GM21619 (cell line): ENCODE results near the gene STK16.

Experiments used
- ATAC-seq: cut with Tn5 transposase; IDR thresholded peaks from one replicate; pipeline ENCODE4 v1.9.1; 2021; ENCODE audit not compliant: unreplicated experiment

Gene STK16

DNA sequence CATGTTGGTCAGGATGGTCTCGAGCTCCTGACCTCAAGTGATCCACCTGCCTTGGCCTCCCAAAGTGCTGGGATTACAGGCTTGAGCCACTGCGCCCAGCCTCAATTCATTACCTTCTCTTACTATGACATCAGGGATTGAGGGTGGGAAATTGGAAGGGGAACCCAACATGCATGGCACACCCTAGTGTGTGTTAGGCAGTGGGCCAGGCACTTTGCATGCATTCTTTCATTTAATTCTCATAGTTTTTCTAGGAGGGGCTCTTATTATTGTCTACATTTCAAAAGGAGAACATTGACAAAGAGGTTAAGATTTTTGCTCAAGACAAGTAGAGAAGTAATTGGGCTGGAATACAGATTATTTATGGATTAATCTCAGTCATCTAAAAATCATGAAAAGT lies 23.0 kb downstream of the STK16 start:
- ATAC-seq, result no peak

DNA sequence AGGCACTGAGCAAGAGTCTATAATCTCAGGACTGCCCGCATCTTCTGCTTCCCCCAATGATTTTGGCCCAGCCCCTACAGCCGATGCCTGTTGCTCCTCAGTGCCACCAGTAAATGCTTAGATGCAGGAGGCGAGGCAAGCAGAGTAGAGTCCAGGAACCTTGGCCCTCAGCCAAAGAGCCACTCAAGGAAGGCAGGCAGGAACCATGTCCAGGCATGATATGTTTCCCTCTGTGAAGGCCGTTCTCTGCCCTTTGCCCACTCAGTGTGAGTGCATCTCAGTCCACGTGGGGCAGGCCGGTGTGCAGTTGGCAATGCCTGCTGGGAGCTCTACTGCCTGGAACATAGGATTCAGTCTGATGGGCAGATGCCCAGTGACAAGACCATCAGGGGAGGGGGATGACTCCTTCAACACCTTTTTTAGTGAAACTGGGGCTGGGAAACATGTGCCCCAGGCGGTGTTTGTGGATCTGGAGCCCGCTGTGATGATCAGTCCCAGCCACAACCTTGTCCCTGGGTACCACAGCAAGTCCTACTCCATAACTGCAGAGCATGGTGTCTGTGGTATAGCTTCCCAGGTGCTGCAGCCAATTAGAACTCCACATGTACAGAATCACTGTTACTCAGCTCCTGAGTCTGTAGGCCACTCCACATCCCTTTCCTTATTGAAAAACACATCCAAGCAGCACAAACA lies 24.2 kb downstream of the STK16 start:
- ATAC-seq, result no peak

DNA sequence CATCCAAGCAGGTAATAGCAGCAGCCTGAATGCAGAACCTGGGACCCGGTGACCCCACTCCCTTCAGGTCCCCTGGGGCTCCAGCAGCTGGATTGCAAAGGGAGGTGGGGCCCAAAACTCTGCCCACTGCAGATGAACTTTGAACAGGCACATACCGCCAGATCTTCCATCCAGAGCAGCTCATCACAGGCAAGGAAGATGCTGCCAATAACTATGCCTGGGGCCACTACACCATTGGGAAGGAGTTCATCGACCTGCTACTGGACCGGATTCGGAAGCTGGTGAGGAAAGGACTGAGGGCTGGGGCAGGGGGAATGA lies 24.7 kb downstream of the STK16 start:
- ATAC-seq, result no peak

DNA sequence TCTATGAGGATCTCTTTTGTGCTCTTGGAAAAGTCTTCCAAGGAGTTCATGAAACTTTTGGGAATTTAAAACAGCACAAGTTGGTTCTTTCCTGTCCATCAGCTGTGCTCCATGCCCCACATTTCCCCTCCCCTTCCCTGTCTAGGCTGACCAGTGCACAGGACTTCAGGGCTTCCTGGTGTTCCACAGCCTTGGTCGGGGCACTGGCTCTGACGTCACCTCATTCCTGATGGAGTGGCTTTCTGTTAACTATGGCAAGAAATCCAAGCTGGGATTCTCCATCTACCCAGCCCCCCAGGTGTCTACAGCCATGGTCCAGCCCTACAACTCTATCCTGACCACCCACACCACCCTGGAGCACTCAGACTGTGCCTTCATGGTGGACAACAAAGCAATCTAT lies 25.7 kb downstream of the STK16 start:
- no peak for ATAC-seq

DNA sequence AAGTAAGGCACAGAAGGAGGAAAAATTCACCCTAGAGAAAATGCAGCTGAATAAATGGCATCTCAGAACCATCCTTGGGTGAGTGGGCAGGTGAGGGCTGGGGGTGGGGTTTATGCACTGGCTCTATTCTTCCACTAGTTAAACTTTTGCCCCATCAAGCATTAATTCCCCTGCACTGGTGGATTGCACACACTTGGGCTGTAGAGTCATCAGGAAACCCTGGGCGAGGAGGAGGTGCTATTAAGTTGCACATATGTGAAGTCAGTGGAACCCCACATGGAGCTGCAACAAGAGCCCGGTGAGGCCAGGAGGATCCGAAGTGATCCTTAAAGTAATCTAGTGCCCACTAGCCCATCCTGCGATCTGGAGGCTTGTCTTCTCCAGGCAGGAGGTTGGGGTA lies 27.1 kb downstream of the STK16 start:
- ATAC-seq, result no peak

DNA sequence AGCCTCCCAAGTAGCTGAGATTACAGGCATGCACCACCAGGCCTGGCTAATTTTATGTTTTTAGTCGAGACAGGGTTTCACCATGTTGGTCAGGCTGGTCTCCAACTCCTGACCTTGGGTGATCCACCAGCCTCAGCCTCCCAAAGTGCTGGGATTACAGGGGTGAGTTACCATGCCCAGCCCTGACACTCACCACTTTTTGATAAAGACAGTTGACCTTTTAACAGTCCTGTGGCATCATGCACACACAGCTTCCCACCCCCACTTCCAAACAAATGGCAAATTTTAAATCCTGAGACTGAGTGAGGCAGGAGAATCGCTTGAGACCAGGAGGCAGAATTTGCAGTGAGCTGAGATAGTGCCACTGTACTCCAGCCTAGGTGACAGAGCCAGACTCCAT lies 27.7 kb downstream of the STK16 start:
- no peak for ATAC-seq

DNA sequence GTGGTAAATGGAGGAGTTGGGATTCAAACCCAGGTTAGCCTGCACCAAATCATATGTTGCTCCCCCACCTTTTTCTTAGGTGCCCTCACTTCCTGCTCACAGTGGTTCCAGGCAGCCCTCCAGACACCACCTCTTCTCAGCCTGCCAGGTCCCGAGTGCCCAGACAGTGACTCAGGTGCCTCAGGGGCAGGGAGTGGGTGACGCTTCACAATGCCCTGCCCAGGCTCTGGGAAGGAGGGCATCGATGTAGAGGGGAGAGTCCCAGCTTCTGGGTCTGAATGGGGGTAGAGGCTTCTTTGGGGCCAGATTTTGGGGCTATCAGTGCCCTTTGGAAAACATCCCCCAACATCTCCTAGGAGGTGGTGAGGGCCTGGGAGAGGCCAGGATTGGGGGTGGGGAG lies 28.7 kb downstream of the STK16 start:
- no peak for ATAC-seq

DNA sequence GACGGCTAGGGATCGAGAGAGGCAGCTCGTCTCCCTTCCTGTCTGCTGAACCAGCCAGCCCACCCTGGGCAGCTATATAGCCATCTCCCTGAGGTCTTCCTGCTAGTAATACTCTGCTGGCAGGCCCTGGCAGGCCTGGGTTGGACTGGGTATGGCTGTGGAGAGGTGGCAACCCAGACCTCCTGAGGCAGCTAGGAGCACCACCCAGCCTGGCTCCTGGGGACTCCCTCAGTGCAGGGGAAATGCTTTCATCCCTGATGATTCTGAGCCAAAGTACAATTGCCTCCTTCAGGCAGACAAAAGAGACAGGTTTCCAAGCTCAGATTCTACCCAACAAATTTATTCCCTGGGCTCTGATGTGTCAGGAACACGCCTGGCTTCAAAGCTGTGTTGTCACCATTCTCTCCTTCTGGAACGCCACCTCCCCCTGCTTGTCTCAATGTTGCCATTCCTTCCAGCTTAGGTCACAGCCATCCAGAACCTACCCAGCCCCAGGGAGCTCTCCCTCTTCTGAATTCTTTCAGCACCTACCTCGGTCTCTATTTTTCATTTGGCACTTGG lies 29.2 kb downstream of the STK16 start:
- ATAC-seq, result no peak

DNA sequence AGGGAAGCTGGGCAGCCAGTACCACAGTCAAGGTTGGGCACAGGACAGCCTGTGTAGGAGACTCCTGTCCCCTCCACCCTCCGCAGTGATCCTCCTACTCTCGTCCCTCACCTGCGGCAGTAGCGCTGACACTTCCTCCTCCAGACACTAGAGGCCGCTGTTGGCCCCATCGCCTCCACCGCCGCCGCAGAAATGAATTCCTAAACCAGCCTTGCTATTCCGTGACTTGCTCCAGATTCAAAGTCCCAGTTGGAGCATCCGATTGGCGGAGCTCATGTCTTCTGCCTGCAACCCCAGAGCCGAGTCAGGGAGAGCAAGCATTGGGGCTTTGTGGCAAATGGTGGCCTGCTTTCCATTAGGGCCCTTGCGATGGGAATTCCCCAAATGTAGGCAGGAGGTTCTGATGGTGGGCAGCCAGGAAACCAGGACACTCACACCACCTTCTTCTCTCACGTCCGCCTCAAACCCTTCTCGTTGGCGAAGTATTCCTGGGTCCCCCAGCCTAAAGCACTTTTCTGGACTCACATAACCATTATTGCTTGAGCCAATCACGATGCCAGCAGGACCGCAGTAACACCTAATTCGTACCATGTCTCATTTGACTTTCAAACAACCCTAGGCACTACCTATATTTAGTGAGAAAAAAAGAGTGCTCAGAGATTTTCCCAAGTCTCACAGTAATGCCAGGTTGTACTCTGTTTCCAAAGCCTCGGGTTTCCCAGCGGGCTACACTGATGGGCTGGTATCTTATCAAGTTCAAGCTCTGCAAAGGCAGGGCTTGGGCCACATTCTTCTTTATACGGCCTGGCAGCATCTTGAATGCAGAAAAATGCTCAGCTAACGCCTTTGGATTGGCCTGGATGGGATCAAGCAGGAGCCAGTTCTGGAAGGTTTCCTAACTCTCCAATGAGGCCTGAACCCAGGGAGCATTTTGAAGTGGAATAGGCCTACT lies 32.7 kb downstream of the STK16 start:
- peak; percentile 23 for ATAC-seq

DNA sequence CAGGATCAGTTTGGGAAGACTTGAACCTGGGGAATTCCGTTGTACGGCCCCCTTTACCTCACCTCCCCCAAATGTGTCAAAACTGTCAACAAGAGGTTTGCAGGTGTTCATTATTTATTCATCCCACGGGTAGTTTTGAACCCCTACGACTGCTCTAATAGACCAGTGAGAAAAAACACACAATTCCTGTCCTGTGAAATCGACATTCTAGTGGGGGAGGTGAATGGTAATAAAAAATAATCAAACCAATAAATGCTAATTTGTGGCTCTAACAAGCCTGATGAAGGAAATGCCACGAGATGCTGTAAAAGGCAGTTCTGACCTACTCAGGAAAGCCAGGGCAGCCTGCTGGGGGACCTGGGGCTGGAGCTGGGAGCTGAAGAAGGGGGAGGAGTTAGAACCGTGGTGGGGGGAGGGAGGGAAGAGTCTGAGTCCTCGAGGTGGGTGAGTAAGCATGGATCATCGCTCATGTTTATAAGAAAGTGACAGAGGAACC lies 33.4 kb downstream of the STK16 start:
- ATAC-seq, result no peak

DNA sequence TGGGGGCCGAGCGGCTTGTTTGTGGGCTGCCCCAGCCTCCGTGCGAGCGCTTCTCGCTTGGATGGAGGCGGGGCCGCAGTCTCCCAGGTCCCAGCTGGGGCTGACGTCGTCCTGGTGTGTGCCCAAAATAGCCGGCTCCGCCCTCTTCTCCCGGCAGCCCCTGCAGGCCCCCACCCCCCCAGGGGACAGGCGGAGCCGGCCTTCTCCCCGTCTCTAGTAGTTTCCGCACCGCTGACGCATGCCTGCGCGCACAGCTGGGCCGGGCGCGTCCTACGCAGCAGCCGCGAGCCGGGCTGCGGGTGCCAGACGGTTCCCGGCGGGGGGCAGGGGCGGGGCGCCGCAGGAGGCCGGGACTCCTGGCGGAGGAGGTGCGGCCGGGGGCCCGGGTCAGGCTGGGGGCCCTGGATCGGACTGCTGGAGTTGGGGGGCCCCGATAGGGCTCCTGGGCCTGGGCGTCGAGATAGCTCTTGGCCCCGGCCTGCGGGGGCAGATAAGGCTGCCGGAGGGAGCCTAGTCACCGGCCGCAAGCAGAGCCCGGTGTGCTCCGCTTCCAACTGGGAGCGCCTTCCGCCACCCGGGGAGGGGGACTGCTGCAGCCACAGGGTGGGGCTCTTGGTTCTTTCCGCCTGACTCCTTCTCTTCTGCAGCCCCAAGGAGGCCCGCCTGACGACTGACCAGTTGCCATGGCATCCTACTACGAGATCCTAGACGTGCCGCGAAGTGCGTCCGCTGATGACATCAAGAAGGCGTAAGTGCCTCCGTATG lies 34.1 kb downstream of the STK16 start, which contains the start of gene DNAJB2:
Gene DNAJB2 (plus strand): TSS at position 216 of the 765 bp plus-strand sequence. CDS start 468 bp downstream, at position 684.
- ATAC-seq, result peak; percentile 84

DNA sequence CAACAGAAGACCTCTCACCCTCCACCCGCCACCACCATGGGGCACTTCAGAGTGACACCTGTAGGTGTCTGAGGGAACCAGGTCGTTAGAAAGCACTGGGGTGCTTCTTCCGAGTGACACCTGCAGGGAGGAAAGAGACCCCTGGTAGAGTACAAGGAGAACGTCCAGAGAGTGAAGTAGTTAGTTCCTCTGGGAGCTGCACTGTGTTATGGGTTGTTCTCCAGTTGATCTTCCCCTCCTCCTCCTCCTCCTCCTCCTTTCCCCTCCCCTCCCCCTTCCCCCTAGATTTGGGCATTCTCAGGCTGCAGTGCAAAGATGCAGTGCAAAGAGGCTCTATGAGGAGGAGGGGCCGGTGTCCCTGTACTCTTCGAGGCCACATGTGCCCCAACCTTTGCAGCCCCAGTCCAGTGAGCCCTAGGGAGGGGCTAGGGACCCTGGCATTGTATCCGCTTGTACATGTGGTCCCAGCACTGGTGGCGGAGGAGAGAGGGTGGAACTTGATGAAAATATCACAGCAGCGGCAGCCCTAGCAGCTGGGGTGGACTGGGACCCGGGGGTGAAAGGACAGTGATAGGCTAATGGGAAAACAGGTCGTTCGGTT lies 34.7 kb downstream of the STK16 start:
- ATAC-seq, result no peak

DNA sequence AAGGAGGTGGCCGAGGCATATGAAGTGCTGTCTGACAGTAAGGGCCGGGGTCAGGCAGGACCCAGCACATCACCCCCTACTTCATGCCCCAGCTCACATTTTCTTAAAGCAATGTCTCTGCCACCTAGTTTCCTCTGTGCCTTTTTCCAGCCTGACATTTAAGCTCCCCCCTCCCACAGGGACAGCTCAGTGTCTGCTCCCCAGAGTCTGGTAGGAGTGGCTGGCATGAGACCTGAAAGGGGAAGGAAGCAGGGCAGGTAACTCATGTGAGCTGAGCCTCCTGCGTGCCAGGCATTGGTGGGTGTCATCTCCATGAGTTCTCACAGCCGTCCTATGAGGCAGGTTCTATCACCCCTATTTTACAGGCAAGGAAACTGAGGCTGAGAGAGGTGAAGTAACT lies 35.4 kb downstream of the STK16 start:
- ATAC-seq, result no peak

DNA sequence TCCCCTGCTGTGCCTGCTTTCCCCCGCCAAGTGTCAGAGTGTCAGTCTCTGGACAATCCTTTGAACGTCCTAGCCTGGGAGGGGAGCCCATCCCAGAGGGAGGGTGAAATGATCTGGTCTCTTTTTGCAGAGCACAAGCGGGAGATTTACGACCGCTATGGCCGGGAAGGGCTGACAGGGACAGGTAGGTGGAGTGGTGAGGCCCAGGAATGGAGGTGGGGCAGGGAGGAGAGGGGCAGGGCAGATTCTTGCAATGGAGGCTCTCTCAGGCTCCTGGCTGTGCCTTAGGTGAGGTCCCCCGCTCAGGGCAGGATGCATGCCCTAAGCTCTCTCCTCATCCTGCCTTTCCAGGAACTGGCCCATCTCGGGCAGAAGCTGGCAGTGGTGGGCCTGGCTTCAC lies 36.3 kb downstream of the STK16 start:
- ATAC-seq, result no peak

DNA sequence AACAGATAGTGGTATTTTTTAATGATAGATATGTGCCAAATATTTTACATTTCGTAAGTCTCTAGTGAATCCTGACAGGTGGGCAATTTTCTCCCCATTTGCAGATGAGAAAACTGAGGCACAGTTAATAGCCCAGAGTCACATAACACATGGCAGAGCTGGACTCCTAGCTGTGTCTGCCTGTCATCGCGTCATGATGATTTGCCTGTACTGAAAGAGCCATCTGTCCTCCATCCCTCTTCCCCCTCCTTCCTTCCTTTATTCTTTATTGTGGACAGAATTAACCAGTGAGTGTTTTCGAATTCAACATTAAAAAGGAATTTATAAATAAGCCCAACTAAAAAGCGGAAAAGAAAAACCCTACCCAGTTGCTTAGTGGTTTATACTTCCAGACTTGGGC lies 37.1 kb downstream of the STK16 start:
- ATAC-seq, result no peak

DNA sequence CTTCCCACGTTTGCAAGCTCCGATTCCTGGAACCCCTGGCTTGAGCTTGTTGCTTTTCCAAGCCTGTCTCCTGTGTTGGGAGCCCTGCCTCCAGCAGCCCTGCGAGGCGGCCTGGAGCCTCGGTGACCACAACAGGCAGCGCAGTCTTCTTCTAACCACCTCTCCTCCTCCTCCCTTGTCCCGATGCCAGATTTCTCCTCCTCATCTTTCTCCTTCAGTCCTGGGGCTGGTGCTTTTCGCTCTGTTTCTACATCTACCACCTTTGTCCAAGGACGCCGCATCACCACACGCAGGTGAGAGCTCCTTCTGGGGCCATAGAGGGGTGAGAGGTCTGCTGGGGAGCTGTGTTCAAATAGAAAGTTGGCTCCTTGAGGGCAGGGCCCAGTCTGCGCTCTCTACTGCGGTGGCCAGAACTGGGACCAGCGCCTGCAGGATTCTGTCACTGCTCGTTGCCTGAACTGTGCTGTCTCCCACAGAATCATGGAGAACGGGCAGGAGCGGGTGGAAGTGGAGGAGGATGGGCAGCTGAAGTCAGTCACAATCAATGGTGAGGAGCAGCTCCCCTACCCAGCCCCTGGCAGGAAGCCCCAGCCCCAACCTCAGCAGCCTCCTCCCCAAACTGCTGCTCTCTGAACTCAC lies 37.8 kb downstream of the STK16 start:
- ATAC-seq, result no peak

DNA sequence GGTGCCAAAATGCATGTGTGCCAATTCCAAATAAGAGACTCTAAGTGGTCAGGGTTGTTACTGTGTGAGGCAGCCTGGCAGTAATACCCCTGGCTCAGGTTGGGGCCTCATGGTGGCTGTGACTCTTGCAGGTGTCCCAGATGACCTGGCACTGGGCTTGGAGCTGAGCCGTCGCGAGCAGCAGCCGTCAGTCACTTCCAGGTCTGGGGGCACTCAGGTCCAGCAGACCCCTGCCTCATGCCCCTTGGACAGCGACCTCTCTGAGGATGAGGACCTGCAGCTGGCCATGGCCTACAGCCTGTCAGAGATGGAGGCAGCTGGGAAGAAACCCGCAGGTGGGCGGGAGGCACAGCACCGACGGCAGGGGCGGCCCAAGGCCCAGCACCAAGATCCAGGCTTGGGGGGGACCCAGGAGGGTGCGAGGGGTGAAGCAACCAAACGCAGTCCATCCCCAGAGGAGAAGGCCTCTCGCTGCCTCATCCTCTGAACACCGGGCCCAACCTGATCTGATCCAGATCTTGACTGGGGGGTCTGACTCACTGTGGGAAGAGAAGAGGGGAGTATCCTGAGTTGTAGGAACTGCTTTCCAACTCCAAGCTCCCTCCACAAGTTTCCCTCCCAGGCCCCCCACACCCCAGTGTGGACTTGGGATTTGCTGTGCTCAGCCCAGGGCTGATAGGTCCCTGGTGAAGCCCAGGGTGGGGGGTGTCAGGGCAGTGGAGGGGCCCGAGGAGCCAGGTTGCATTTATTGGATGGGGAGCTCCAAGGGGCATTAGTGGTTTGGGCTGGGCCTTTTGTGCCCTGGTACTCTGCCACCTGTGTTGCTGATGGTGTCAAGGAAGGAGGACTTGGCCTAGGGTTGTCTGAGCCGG lies 39.5 kb downstream of the STK16 start:
- no peak for ATAC-seq

DNA sequence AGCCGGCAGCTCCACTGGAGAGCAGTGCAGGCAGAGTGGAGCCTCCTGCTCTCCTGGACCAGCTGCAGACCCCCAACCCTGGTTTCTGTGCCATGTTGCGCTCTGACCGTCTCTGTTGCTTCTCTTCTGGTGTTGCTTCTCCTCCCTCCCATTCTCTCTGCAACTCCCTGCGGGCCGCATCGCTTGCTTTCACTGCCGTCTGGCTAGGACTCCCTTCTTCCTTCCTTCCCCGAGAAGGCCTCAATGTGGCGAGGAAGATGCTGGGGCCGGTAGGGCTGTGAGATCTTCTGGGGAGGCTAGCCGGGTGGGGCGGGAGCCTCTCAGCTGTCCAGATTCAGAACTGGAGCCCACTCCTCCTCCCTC lies 40.1 kb downstream of the STK16 start:
- ATAC-seq, result no peak

DNA sequence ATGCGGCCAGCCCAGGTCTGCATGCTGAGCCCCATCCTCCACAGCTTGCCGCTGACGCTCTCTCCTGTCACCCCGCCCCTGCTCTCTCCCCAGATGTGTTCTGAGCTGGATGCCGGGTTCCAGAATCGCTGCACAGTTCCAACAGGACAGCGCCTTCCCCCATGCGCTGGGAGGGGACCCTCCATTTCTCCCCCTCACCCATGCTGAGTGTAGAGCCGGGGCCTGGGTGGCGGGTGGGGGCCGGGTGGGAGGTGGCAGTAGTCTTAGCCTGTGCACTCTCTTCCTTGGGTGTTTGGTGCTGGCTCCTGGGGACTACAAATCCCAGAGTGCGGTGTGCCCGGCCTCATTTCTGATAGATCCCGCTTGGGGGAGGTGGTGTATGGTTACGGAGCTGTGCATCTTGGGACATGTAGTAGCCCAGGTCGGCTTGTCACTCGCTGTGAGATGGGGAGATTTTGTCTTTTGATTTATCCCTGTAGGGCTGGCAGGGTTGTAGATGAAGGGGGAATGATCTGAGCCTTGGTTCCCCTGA lies 40.7 kb downstream of the STK16 start:
- no peak for ATAC-seq
